Testis (tissue), 3 donors: ENCODE results near the gene FIZ1. TPM values are rescaled to one million over a fixed set of nuclear protein-coding genes. Genes with fewer than 3 reads are reported as not detected.

Experiments
- DNase-seq: peaks from one replicate; pipeline ENCODE4 v3.0.0-alpha.2; 2019
- H3K27ac ChIP-seq, 2 donors: fragments of 200-600 bp; sonication (generic); one replicate each; pipeline ENCODE4 v1.5.1; 2019
- H3K27me3 ChIP-seq: fragments of 200-600 bp; sonication (generic); one replicate; pipeline ENCODE4 v1.5.1; 2019
- H3K36me3 ChIP-seq: fragments of 200-600 bp; sonication (generic); one replicate; pipeline ENCODE4 v1.5.1; 2017; ENCODE audit warnings: low read depth; ENCODE audit errors: missing control alignments
- H3K4me1 ChIP-seq: fragments of 200-600 bp; sonication (generic); one replicate; pipeline ENCODE4 v1.5.1; 2019
- H3K4me3 ChIP-seq, 2 donors: fragments of 200-600 bp; sonication (generic); one replicate each; pipeline ENCODE4 v1.5.1; 2017 to 2019
- H3K9me3 ChIP-seq: fragments of 200-600 bp; sonication (generic); one replicate; pipeline ENCODE4 v1.5.1; 2017
- POLR2A ChIP-seq: fragments of 450-650 bp; IDR thresholded peaks from one replicate; pipeline ENCODE4 v1.6.1; 2017; ENCODE audit warnings: antibody characterized with exemption, mild to moderate bottlenecking, moderate library complexity
- WGBS, 2 donors: methylation state at CpG; one replicate each; pipeline ENCODE4 v1.1.5; 2018; 5-methylcytosine and 5-hydroxymethylcytosine counted together
- intact Hi-C: fragments of 100-400 bp; cut with DNase I; formaldehyde crosslinking; loops from one replicate; pipeline ENCODE4 v1.15.1; 2023; ENCODE audit warnings: low total_unique reads
- polyA plus RNA-seq: library from polyadenylated mRNA; stranded (reverse); fragments of 350-450 nt; fragmentation: Illumina TruSeq; extraction: RNeasy Lipid Tissue Mini Kit (QIAGEN cat#74804); gene quantifications from one replicate; pipeline ENCODE4 v1.2.3, GENCODE V29; 2014; ENCODE audit warnings: low read depth, low replicate concordance; ENCODE audit not compliant: insufficient read depth
- total RNA-seq, 2 donors: library from RNA; depleted of rRNA; stranded (reverse); fragments of >200 nt; gene quantifications; one replicate each; pipeline ENCODE4 v1.2.3, GENCODE V29; 2016
- TF ChIP-seq, protein P1 (sequence below), 3 experiments: fragments of 450-650 bp in 2 of 3; fragments of 200-600 bp in 1 of 3; sonication (generic) in 1 of 3; IDR thresholded peaks; one replicate each; pipeline ENCODE4 v1.5.1; 2016 to 2019; ENCODE audit warnings: antibody characterized with exemption in 3 of 3, mild to moderate bottlenecking in 2 of 3, moderate library complexity in 1 of 3

FIZ1 gene
- total and polyA plus RNA-seq, 3 donors from 2014 or later, result 8.5 to 17.4 (median 16.5) TPM

DNA sequence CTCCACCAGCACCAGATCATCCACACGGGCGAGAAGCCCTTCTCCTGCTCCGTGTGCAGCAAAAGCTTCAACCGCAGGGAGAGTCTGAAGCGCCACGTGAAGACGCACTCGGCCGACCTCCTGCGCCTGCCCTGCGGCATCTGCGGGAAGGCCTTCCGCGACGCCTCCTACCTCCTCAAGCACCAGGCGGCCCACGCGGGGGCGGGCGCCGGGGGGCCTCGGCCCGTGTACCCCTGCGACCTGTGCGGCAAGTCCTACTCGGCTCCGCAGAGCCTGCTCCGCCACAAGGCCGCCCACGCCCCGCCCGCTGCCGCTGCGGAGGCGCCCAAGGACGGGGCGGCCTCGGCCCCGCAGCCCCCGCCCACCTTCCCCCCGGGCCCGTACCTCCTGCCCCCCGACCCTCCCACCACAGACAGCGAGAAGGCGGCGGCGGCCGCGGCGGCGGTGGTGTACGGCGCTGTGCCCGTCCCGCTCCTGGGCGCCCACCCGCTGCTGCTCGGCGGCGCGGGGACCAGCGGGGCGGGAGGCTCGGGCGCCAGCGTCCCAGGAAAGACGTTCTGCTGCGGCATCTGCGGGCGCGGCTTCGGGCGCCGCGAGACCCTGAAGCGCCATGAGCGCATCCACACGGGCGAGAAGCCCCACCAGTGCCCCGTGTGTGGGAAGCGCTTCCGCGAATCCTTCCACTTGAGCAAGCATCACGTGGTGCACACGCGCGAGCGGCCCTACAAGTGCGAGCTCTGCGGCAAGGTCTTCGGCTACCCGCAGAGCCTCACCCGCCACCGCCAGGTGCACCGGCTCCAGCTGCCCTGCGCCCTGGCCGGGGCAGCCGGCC, 15.6 kb upstream of the FIZ1 start:
- Histone ChIP-seq H3K9me3 (no peaks in the 10 kb centered on the region), H3K4me1 (peaks cover 12% of the 10 kb centered on the region), H3K27ac (no peak overlapping the region), H3K4me3 (peak overlapping the region in 1 of 2 donors; percentile 29), H3K27me3 (no peaks in the 10 kb centered on the region), H3K36me3 (no peaks in the 10 kb centered on the region)
- TF ChIP-seq POLR2A, result no peak
- TF ChIP-seq, protein P1, sequence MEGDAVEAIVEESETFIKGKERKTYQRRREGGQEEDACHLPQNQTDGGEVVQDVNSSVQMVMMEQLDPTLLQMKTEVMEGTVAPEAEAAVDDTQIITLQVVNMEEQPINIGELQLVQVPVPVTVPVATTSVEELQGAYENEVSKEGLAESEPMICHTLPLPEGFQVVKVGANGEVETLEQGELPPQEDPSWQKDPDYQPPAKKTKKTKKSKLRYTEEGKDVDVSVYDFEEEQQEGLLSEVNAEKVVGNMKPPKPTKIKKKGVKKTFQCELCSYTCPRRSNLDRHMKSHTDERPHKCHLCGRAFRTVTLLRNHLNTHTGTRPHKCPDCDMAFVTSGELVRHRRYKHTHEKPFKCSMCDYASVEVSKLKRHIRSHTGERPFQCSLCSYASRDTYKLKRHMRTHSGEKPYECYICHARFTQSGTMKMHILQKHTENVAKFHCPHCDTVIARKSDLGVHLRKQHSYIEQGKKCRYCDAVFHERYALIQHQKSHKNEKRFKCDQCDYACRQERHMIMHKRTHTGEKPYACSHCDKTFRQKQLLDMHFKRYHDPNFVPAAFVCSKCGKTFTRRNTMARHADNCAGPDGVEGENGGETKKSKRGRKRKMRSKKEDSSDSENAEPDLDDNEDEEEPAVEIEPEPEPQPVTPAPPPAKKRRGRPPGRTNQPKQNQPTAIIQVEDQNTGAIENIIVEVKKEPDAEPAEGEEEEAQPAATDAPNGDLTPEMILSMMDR (IDR thresholded peaks at IDR 0.05), result no peak
- no peak for DNase-seq
- intact Hi-C loops, result no loop called here
- whole genome bisulfite sequencing, 2 donors, result 74 to 93% methylated on average over 6 to 79 of the region's 98 CpGs

DNA sequence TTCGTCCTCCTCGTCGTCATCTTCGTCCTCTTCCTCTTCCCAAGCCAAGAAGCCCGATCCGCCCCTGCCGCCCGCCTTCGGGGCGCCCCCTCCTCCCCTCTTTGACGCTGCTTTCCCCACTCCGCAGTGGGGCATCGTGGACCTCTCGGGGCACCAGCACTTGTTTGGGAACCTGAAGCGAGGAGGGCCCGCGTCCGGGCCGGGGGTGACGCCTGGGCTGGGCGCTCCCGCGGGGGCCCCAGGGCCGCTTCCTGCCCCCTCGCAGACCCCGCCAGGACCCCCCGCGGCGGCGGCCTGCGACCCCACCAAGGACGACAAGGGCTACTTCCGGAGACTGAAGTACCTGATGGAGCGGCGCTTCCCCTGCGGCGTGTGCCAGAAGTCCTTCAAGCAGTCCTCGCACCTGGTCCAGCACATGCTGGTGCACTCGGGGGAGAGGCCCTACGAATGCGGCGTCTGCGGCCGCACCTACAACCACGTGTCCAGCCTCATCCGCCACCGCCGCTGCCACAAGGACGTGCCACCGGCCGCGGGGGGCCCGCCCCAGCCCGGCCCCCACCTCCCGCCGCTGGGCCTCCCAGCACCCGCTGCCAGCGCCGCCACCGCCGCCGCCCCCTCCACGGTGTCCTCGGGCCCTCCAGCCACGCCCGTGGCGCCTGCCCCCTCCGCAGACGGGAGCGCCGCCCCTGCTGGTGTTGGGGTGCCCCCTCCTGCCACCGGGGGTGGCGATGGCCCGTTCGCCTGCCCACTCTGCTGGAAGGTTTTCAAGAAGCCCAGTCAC, 14.8 kb upstream of the FIZ1 start:
- no peak overlapping the region for H3K27ac ChIP-seq
- H3K36me3 ChIP-seq, result no peaks in the 10 kb centered on the region
- H3K4me3 ChIP-seq, result no peak overlapping the region
- TF ChIP-seq, protein P1 (IDR thresholded peaks at IDR 0.05), result no peak
- TF ChIP-seq POLR2A, result no peak
- no peaks in the 10 kb centered on the region for H3K9me3 ChIP-seq
- 72 to 82% methylated on average over 50 to 67 of the region's 75 CpGs for WGBS, 2 donors
- intact Hi-C loops, result no loop called here
- peaks cover 12% of the 10 kb centered on the region for H3K4me1 ChIP-seq
- no peaks in the 10 kb centered on the region for H3K27me3 ChIP-seq
- DNase-seq, result no peak

DNA sequence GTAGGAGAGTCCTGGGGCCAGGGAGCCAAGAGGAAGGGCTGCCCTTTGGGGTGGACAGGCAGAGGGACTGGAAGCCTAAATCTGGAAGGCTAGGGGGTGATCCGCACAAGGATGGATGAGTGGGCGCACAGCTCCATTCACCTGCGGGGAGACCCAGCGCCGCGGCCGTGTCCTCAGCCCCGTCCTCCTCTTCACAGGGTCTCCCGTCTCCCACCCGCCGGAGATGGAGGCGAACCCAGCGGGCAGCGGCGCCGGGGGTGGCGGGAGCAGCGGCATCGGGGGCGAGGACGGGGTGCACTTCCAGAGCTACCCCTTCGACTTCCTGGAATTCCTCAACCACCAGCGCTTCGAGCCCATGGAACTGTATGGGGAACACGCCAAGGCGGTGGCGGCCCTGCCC, 14.1 kb upstream of the FIZ1 start:
- Histone ChIP-seq H3K27me3 (no peaks in the 10 kb centered on the region), H3K4me1 (peaks cover 12% of the 10 kb centered on the region), H3K27ac (no peak overlapping the region), H3K9me3 (no peaks in the 10 kb centered on the region), H3K36me3 (no peaks in the 10 kb centered on the region), H3K4me3 (no peak overlapping the region)
- no peak for DNase-seq
- no peak for TF ChIP-seq POLR2A
- TF ChIP-seq, protein P1 (IDR thresholded peaks at IDR 0.05), result no peak
- intact Hi-C loops, result no loop called here
- WGBS, 2 donors, result 77 to 79% methylated on average over 19 to 27 of the region's 27 CpGs

DNA sequence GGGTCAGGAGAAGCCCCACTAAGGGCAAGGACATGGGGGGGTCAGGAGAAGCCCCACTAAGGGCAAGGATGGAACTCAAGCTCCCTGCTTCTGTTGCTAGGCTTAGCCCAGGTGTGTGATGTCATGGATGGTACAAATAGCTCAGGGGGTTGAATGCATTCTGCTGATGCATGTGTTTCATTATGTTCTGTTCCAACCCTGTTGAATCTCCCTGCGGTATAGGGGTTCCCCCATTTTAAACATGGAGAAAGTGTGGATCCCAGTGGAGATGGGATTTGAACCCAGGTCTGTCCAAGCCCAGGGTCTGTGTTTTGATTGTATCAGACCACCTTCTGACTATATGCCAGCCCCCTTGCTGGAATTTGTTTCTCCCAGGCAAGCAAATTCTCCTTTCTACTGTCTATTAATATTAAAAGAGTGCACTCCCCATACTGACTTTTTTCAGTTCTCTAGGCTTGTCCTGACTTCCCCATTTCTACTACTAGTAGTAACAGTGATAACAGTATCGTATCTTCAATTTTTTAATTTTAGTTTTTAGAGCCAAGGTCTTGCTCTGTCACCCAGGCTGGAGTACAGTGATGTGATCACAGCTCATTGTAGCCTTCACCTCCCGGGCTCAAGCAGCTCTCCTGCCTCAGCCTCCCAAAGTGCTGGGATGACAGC, 12.8 kb upstream of the FIZ1 start:
- intact Hi-C loops, result no loop called here
- WGBS, 2 donors, result 66 to 74% methylated on average over 3 of the region's 3 CpGs
- no peak overlapping the region for H3K27ac ChIP-seq

More for the DNA sequence above, 12.8 kb upstream of the FIZ1 start:
- TF ChIP-seq, protein P1 (IDR thresholded peaks at IDR 0.05), result no peak
- TF ChIP-seq POLR2A, result no peak
- DNase-seq, result no peak
- H3K4me1 ChIP-seq, result peaks cover 12% of the 10 kb centered on the region
- no peaks in the 10 kb centered on the region for H3K27me3 ChIP-seq
- no peaks in the 10 kb centered on the region for H3K9me3 ChIP-seq
- no peaks in the 10 kb centered on the region for H3K36me3 ChIP-seq
- no peak overlapping the region for H3K4me3 ChIP-seq
